Lower leg skin (tissue), 3 donors: Measurements from ENCODE around the gene RAD51B.

Source experiments
- CTCF ChIP-seq, 3 donors: fragments of 450-650 bp; IDR thresholded peaks; one replicate each; pipeline ENCODE4 v1.5.1; 2016; ENCODE audit warnings: antibody characterized with exemption in 3 of 3, mild to moderate bottlenecking in 3 of 3, moderate library complexity in 2 of 3
- POLR2A ChIP-seq, 2 donors: fragments of 450-650 bp; IDR thresholded peaks; one replicate each; pipeline ENCODE4 v1.6.1; 2016 to 2017; ENCODE audit warnings: antibody characterized with exemption in 2 of 2, mild to moderate bottlenecking in 1 of 2, moderate library complexity in 1 of 2

- TF ChIP-seq POLR2A (IDR thresholded peaks at IDR 0.05) (no peak), CTCF (IDR thresholded peaks at IDR 0.05) (no peak)
Observed at GRCh38 chr14:68564191-68564825, 744.7 kb downstream of the RAD51B start.
